Esophagus squamous epithelium (tissue), 4 donors: ENCODE results near the gene BABAM2.

ENCODE experiments used
- CTCF ChIP-seq, 6 experiments: fragments of 450-650 bp in 4 of 6; fragments of 200-600 bp in 2 of 6; sonication (generic) in 2 of 6; IDR thresholded peaks; one replicate each; pipeline ENCODE4 v1.5.1; 2016 to 2019; ENCODE audit warnings: antibody characterized with exemption in 6 of 6, mild to moderate bottlenecking in 4 of 6, moderate library complexity in 4 of 6
- POLR2A ChIP-seq, 4 donors: fragments of 450-650 bp; IDR thresholded peaks; one replicate each; pipeline ENCODE4 v1.6.1; 2017; ENCODE audit warnings: antibody characterized with exemption in 4 of 4, mild to moderate bottlenecking in 4 of 4, moderate library complexity in 3 of 4

DNA sequence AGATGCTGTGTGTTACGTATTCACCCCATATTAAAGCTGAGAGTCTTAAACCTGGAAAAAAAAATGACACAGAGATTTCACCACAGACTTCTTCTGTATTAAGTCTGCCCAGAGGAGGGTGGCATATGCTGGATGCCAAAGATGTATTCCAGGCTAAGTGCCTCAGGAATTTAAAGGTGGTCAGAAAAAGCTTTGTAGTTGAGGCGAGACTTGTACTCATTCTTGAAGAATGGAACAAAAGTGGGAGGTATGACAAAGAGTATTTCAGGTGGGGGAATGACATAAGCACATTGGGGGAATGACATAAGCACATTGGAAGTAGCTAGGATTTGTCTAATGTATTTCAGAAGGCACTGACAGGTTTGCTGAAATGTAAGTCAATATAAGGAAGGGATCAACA, 98.6 kb downstream of the BABAM2 start:
- no peak for TF ChIP-seq CTCF (IDR thresholded peaks at IDR 0.05)
- no peak for TF ChIP-seq POLR2A (IDR thresholded peaks at IDR 0.05)
